HepG2 (cell line): Measurements from ENCODE around the gene SLC50A1. TPM values are rescaled to one million over a fixed set of nuclear protein-coding genes. Genes with fewer than 3 reads are reported as not detected.

Experiments used
- ARID3A ChIP-seq: IDR thresholded peaks from 2 replicates; pipeline ENCODE4 v1.6.1; 2012; ENCODE audit warnings: low read depth, low read length, improper control_type of control experiment
- ATF7 ChIP-seq, 2 experiments: fragments of 450-650 bp in 1 of 2; sonication (generic) in 1 of 2; formaldehyde crosslinking in 1 of 2; IDR thresholded peaks; 2 replicates each; pipeline versions ENCODE4 v1.4.0 to v1.6.1; 2016 to 2020; ENCODE audit warnings: antibody characterized with exemption in 1 of 2, mild to moderate bottlenecking in 1 of 2, missing genetic modification reagents in 1 of 2
- CREB1 ChIP-seq, 2 experiments: fragments of 450-650 bp in 1 of 2; IDR thresholded peaks; 2 replicates each; pipeline ENCODE4 v1.6.1; 2016 to 2017; ENCODE audit warnings: control low read depth in 1 of 2, mild to moderate bottlenecking in 1 of 2, missing compliant biosample characterization in 1 of 2, missing genetic modification characterization in 1 of 2
- JDP2 ChIP-seq: sonication (generic); formaldehyde crosslinking; IDR thresholded peaks from 2 replicates; pipeline ENCODE4 v1.8.1; 2022; ENCODE audit warnings: missing genetic modification reagents, borderline replicate concordance
- MAZ ChIP-seq, 2 experiments: sonication (generic) in 1 of 2; formaldehyde crosslinking in 1 of 2; IDR thresholded peaks; 2 replicates each; pipeline versions ENCODE4 v1.5.0 to v1.6.1; 2012 to 2020; ENCODE audit warnings: low read depth in 2 of 2, mild to moderate bottlenecking in 2 of 2, borderline replicate concordance in 1 of 2, improper control_type of control experiment in 1 of 2, low read length in 1 of 2, missing genetic modification reagents in 1 of 2, moderate library complexity in 1 of 2
- MTF2 ChIP-seq: sonication (generic); formaldehyde crosslinking; IDR thresholded peaks from 2 replicates; pipeline ENCODE4 v1.5.0; 2020; ENCODE audit warnings: missing genetic modification reagents, borderline replicate concordance
- NFKBIZ ChIP-seq: IDR thresholded peaks from 2 replicates; pipeline ENCODE4 v1.6.1; 2018; ENCODE audit warnings: missing genetic modification reagents, missing compliant biosample characterization
- RARA ChIP-seq: IDR thresholded peaks from 2 replicates; pipeline ENCODE4 v1.6.1; 2016; ENCODE audit warnings: missing genetic modification reagents, missing compliant biosample characterization
- RBFOX2 ChIP-seq: fragments of 200-400 bp; formaldehyde crosslinking; IDR thresholded peaks from 2 replicates; pipeline ENCODE4 v1.6.1; 2017; ENCODE audit warnings: low read depth, mild to moderate bottlenecking, low read length
- TBX2 ChIP-seq: sonication (generic); formaldehyde crosslinking; IDR thresholded peaks from 2 replicates; pipeline ENCODE4 v1.5.0; 2020; ENCODE audit warnings: missing genetic modification reagents, mild to moderate bottlenecking, borderline replicate concordance
- TOE1 ChIP-seq: sonication (generic); formaldehyde crosslinking; IDR thresholded peaks from 2 replicates; pipeline ENCODE4 v1.4.0; 2020; ENCODE audit warnings: mild to moderate bottlenecking, missing genetic modification reagents
- TRIM24 ChIP-seq: sonication (generic); formaldehyde crosslinking; IDR thresholded peaks from 2 replicates; pipeline ENCODE4 v1.8.0; 2022; ENCODE audit warnings: mild to moderate bottlenecking, missing genetic modification reagents
- ZMYM4 ChIP-seq: sonication (generic); formaldehyde crosslinking; IDR thresholded peaks from 2 replicates; pipeline ENCODE4 v1.8.1; 2023; ENCODE audit warnings: mild to moderate bottlenecking, missing genetic modification reagents
- ZNF121 ChIP-seq: sonication (generic); formaldehyde crosslinking; IDR thresholded peaks from 2 replicates; pipeline ENCODE4 v1.5.0; 2020; ENCODE audit warnings: mild to moderate bottlenecking, missing genetic modification reagents
- ZNF225 ChIP-seq: sonication (generic); formaldehyde crosslinking; IDR thresholded peaks from 2 replicates; pipeline ENCODE4 v1.4.0; 2020; ENCODE audit warnings: mild to moderate bottlenecking, missing genetic modification reagents
- ZNF296 ChIP-seq: sonication (generic); formaldehyde crosslinking; conservative IDR thresholded peaks from 2 replicates; pipeline ENCODE4 v1.5.0; 2020; ENCODE audit warnings: mild to moderate bottlenecking, missing genetic modification reagents
- ZNF34 ChIP-seq: sonication (generic); formaldehyde crosslinking; IDR thresholded peaks from 2 replicates; pipeline ENCODE4 v1.4.0; 2020; ENCODE audit warnings: mild to moderate bottlenecking, missing genetic modification reagents, borderline replicate concordance
- ZNF547 ChIP-seq: sonication (generic); formaldehyde crosslinking; IDR thresholded peaks from 2 replicates; pipeline ENCODE4 v1.5.1; 2020; ENCODE audit warnings: mild to moderate bottlenecking, missing genetic modification reagents
- ZNF589 ChIP-seq: sonication (generic); formaldehyde crosslinking; conservative IDR thresholded peaks from 2 replicates; pipeline ENCODE4 v1.8.0; 2022; ENCODE audit warnings: mild to moderate bottlenecking, moderate library complexity, missing genetic modification reagents
- ZNF691 ChIP-seq: sonication (generic); formaldehyde crosslinking; IDR thresholded peaks from 2 replicates; pipeline ENCODE4 v1.4.0; 2020; ENCODE audit warnings: missing genetic modification reagents, low read depth, mild to moderate bottlenecking, borderline replicate concordance
- polyA plus RNA-seq, 8 experiments: library from polyadenylated mRNA; depleted of rRNA in 3 of 8; stranded (reverse) in 7 of 8; unstranded in 1 of 8; fragments of >200 nt; fragmentation: Illumina TruSeq in 4 of 8; extraction: Trizol in 4 of 8; gene quantifications; 2 replicates each; pipeline versions ENCODE4 v1.2.1 to v1.2.3, GENCODE V29; 2011 to 2016; ENCODE audit warnings: low read depth in 4 of 8, missing spikeins in 1 of 8, mixed read lengths in 1 of 8; ENCODE audit not compliant: insufficient read depth in 1 of 8
- total RNA-seq, 5 experiments: library from RNA; depleted of rRNA; stranded (reverse); fragments of >200 nt; fragmentation: Illumina TruSeq; extraction: Trizol; gene quantifications; 2 replicates each; pipeline ENCODE4 v1.2.3, GENCODE V29; 2016; ENCODE audit warnings: low read depth in 1 of 5
- TF ChIP-seq, protein P1 (sequence below): sonication (generic); formaldehyde crosslinking; IDR thresholded peaks from 2 replicates; pipeline ENCODE4 v1.5.1; 2020; ENCODE audit warnings: missing genetic modification reagents, mild to moderate bottlenecking, borderline replicate concordance
- TF ChIP-seq, protein P2 (sequence below): IDR thresholded peaks from 2 replicates; pipeline ENCODE4 v1.6.1; 2016; ENCODE audit warnings: low read depth

The SLC50A1 gene
- total and polyA plus RNA-seq, 2 of the 13 experiments (the other 11 are each of a cell fraction or from before 2014, with no cell fraction given): 22.5 to 46.8 TPM

DNA sequence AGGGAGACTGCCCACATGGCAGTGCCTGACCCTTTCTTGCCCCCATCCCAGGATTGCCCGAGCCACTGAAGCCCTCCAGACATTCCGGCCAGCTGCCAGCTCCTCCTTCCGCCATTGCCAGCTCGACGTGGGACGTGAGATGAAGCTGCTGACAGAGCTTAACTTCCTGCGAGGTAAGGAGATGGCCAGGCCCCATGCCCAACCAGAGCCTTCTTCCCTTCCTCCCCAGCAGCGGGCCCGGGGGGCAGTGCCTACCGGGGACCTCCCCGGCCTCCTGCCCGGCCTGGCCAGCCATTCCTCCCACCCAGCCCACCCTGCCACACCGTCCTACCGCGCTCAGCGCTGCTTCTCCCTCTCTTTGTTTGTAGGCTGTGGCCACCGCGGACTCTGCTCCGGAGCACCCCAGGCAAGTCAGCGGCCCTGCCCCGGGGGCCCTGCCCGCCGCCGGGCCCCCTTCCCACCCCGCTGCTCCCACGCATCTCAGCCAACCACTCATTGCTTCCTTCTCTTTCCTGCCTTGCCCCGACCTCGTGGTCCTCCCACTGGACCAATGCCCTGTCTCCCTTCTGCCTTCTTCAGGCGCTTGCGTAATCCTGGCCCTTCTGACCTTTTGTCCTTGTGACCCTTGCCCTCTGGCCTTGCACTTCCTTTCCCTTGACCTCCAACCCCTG, 42.9 kb downstream of the SLC50A1 start (continued):
- TF ChIP-seq NFKBIZ (CRISPR knock-in tag) (no peak), ZNF691 (CRISPR knock-in tag) (no peak), ARID3A (no peak), CREB1 (IDR thresholded peaks at IDR 0.05) (no peak), CREB1 (CRISPR knock-in tag; IDR thresholded peaks at IDR 0.05) (no peak), MAZ (IDR thresholded peaks at IDR 0.05; ENCODE audit: borderline replicate concordance, low read depth, low read length) (no peak), MAZ (CRISPR knock-in tag; IDR thresholded peaks at IDR 0.05; ENCODE audit: low read depth) (0 out of 2 replicates have a peak, but pooled peaks have one; percentile 27), ZNF589 (CRISPR knock-in tag) (no peak), RARA (CRISPR knock-in tag) (peak; percentile 98), ATF7 (IDR thresholded peaks at IDR 0.05) (no peak), ATF7 (CRISPR knock-in tag; IDR thresholded peaks at IDR 0.05) (no peak), ZNF547 (CRISPR knock-in tag) (no peak), JDP2 (no peak), TRIM24 (CRISPR knock-in tag) (peak; percentile 82; the same call in 1 of the 2 replicates), ZNF296 (CRISPR knock-in tag) (no peak), ZNF225 (CRISPR knock-in tag) (0 out of 2 replicates have a peak, but pooled peaks have one; percentile 11), ZNF34 (CRISPR knock-in tag) (no peak), ZMYM4 (CRISPR knock-in tag) (0 out of 2 replicates have a peak, but pooled peaks have one; percentile 33), MTF2 (CRISPR knock-in tag) (no peak), TBX2 (CRISPR knock-in tag) (no peak), TOE1 (CRISPR knock-in tag) (no peak), ZNF121 (CRISPR knock-in tag) (no peak), RBFOX2 (peak; percentile 44)
- TF ChIP-seq, protein P1, sequence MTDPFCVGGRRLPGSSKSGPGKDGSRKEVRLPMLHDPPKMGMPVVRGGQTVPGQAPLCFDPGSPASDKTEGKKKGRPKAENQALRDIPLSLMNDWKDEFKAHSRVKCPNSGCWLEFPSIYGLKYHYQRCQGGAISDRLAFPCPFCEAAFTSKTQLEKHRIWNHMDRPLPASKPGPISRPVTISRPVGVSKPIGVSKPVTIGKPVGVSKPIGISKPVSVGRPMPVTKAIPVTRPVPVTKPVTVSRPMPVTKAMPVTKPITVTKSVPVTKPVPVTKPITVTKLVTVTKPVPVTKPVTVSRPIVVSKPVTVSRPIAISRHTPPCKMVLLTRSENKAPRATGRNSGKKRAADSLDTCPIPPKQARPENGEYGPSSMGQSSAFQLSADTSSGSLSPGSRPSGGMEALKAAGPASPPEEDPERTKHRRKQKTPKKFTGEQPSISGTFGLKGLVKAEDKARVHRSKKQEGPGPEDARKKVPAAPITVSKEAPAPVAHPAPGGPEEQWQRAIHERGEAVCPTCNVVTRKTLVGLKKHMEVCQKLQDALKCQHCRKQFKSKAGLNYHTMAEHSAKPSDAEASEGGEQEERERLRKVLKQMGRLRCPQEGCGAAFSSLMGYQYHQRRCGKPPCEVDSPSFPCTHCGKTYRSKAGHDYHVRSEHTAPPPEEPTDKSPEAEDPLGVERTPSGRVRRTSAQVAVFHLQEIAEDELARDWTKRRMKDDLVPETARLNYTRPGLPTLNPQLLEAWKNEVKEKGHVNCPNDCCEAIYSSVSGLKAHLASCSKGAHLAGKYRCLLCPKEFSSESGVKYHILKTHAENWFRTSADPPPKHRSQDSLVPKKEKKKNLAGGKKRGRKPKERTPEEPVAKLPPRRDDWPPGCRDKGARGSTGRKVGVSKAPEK (CRISPR knock-in tag): no peak
- TF ChIP-seq, protein P2, sequence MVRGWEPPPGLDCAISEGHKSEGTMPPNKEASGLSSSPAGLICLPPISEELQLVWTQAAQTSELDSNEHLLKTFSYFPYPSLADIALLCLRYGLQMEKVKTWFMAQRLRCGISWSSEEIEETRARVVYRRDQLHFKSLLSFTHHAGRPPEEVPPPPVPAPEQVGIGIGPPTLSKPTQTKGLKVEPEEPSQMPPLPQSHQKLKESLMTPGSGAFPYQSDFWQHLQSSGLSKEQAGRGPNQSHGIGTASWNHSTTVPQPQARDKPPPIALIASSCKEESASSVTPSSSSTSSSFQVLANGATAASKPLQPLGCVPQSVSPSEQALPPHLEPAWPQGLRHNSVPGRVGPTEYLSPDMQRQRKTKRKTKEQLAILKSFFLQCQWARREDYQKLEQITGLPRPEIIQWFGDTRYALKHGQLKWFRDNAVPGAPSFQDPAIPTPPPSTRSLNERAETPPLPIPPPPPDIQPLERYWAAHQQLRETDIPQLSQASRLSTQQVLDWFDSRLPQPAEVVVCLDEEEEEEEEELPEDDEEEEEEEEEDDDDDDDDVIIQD: no peak
